GM19023 (cell line): ENCODE results near the gene GBE1.

Experiments
- ATAC-seq: cut with Tn5 transposase; IDR thresholded peaks from one replicate; pipeline ENCODE4 v1.9.1; 2021; ENCODE audit warnings: mild to moderate bottlenecking, moderate library complexity; ENCODE audit not compliant: unreplicated experiment

GBE1 gene

DNA sequence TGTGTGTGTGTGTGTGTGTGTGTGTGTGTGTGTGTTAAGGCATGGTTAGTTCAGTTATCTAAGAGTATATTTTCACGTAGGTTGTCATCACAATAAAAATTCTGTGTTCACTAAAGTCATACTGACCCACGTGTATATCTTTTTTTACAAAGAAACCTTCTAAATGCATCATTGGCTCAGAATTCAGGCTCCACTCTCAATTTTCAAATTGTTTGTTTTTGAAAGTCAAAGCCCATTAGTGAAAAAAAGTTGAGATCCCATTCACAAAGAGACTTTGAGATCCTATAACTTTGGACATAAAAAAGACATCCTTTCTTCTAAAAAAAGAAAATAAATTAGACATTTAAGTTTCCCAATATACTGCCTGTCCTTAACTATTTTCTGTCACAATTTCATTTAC is 59.3 kb downstream of the GBE1 start:
- ATAC-seq = no peak

- no peak for ATAC-seq
These were observed 61.7 kb downstream of the GBE1 start for GRCh38 chr3:81699536-81700320.

GRCh38 chr3:81696090-81696489 is 65.4 kb downstream of the GBE1 start:
- no peak for ATAC-seq

DNA sequence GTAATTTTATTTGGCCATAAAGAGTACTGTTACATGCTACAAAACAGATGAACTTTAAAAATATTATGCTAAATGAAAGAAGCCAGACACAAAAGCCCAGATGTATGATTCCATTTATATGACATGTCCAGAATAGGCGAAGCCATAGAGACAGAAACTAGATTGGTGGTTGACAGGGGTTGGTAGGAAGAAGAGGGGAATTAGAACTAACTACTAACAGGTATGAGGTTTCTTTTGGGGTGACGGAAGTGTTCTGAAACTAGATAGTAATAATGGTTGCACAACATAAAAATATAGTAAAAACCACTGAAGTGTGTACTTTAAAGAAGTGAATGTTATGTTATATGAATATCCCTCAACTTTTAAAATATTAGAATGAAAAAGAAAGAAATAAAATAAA is 66.1 kb downstream of the GBE1 start:
- ATAC-seq = no peak

DNA sequence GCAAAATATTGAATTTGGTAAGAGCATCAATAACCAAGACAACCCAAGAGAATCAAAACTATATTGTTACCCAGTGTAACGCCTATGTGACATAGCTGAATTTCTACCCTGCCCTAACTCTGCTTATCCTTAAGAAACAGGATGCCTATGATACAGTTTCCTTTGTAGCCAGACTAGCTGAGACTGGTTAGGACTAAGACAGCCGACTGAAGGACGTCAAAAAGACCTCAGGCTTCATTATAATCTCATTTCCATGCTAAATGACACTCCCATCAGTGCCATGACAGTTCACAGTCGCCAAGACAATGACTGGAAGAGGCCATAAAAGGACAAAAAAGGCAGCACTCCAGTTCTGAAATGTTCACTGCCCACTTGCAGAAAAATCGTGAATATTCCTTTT is 66.8 kb downstream of the GBE1 start:
- ATAC-seq = no peak

- ATAC-seq = no peak
These were observed 68.7 kb downstream of the GBE1 start for GRCh38 chr3:81692766-81693165.

- ATAC-seq = no peak
These were observed 71.8 kb downstream of the GBE1 start for GRCh38 chr3:81689617-81690016.

- no peak for ATAC-seq
These were observed 76.6 kb downstream of the GBE1 start for GRCh38 chr3:81684751-81685395.

DNA sequence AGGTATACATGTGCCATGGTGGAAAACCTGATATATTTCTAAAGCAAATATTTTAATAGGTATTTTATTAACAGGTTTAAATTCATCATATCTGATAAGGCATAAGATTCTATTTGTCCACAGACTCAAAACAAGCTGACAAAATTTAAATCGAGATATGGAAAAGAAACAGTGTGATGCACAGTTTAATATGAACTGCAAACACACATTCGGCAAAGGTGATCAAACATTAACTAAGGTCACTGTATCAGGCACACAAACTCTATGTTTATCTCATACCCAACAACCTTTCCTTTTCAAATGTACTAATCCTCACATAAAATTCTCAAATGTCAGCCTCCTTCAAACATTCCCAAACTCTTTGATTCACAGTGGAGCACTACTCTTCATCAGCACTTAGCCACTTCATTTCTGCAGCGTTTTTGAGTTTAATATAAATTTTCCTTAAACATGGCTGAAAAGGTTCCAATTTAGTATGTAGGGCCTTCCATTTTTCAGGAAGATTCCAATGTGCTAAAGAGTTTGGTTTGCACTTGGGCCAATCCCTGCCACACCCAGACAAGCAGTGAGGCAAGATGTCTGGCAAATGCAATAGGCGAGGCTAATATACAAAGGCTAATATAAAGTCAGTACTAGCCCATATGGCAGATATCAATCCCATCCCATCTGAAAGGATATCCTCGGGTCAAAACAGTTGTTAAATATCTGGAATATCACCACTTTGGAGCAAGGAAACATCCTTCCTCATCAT is 84.6 kb downstream of the GBE1 start:
- ATAC-seq = no peak

GRCh38 chr3:81674690-81675089 is 86.8 kb downstream of the GBE1 start:
- no peak for ATAC-seq

DNA sequence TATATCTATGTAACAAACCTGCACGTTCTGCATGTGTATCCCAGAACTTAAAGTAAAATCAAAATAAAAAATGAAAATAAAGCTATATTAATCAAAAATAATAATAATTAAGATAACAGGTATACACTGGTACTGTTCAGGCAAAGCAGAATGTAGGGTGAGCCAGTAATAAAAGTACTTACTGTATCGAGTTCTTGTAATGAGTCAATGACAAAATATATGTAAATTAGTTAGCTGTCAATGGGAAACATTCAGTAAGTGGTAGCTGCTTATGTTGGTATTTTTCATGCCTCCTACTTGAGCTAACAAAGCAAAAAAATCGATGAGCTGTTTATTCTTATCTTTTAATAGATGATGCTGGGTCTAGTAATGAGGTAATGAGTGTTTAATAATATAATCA is 93.2 kb downstream of the GBE1 start:
- no peak for ATAC-seq

GRCh38 chr3:81666502-81667121 is 94.8 kb downstream of the GBE1 start:
- ATAC-seq = no peak

DNA sequence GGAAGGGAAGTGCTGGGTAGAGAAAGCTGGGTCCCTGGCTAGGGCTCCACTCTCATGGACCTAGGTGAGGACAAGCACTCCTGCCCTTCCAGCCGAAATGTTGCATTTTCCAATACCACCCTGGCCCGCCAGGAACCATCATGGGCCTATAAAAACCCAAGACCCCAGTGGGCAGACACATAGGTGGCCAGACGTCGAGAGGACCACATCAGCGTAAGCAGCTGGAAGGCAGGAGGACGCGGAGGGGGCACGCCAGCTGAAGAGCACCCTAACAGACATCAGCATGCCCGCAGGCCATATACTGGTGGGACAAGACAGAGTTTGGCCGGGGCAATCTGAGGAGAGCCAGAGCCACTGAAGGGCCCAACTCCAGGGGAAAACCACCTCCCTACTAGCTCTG is 98.3 kb downstream of the GBE1 start:
- ATAC-seq = no peak

- ATAC-seq = no peak
These were observed 101.4 kb downstream of the GBE1 start for GRCh38 chr3:81660036-81660435.

DNA sequence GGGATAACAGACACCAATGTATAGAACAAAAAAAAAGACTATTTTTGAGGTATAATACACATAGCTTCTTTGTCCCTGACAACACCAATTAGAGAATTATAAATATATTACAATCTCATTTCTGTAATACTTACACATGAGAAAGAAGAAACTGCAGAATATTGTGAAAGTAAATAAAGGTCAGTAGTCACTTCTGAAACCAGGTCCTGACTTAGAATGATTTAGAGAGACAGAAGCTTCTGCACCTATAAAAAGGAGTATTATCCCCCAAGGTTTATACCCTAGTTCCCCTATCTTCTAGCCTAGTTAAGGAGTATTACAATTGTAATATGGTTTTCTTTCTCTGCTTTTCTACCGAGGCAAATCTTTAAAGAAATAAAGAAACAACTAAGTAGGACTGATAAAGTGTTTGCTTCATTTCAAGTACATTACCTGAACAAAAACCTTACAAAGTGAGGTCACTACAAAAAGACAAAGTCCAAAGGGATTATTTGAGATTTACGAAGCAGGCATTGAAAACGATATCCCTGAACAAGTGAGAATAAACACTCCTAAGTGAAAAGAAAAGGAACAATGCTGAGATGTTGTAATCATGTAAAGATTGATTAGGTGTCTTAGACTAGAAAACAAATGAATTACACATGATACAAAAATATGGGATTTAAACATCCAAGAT is 103.0 kb downstream of the GBE1 start:
- no peak for ATAC-seq

- ATAC-seq = no peak
These were observed 110.3 kb downstream of the GBE1 start for GRCh38 chr3:81651139-81651538.

DNA sequence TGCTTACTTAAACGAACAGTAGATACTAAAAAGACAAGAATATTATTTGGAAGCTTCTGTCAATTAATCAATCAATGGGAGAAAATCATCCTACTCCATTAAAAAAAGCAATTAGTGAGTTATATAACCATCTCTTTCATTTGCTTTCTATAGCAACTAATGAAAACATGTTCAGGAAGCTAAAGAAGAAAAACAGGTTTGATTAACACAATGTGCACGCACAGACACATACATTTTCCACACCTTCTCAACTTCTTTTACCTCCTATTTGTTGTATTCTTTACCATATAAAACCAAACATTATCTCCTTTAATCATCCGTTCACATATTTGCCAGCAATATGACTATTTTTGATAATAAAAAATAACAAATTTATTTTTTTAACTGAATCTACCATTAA is 111.3 kb downstream of the GBE1 start:
- ATAC-seq = no peak

GRCh38 chr3:81645248-81645647 is 116.2 kb downstream of the GBE1 start:
- no peak for ATAC-seq

GRCh38 chr3:81643721-81644120 is 117.7 kb downstream of the GBE1 start:
- ATAC-seq = no peak

DNA sequence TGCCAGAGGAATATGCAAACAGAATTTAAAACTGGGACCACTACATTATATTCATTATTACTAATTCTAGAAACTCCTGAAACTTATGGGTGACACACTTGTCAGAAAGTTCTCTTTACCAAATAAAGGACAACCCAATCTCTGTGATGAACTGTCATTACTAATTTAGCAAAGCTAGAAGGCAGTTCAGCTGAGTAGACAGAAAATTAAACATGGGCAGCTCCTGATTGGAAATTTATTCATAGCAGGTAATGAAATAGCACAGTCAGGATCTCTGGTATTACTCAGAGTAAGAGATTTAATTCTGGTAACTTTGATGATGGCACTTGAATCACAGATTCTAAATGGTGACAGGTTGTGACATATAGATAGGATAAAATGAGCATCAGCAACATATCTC is 123.0 kb downstream of the GBE1 start:
- ATAC-seq = no peak

DNA sequence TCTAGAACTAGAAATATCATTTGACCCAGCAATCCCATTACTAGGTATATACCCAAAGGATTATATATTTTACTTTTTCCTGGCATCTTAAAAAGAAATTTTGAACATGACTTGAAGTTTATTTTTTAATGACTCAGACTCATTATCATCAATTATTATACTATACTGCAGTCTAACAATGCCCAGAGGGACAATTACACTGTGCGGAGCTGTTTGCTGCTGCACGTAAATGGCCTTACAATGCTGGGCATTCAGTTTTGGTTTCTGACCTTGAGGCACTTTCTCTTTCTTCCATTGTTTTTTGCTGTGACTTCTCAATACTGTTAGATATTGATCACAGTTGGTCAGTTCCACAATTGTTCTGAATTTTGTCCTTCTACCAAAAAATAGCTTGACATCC is 128.8 kb downstream of the GBE1 start:
- ATAC-seq = no peak
